ENCODE results near the gene XKR8. TPM values are rescaled to one million over a fixed set of nuclear protein-coding genes. Genes with fewer than 3 reads are reported as not detected.

XKR8 gene
- total and polyA plus RNA-seq, 9 of the 15 experiments (the other 6 are each of a cell fraction or from before 2014, with no cell fraction given): 0.45 to 2.8 (median 1.7) TPM

- TF ChIP-seq E2F6 (IDR thresholded peaks at IDR 0.05; ENCODE audit: borderline replicate concordance in 1 of 2, extremely low read depth in 1 of 2, insufficient read depth in 1 of 2, insufficient read length in 1 of 2, low read depth in 1 of 2, low read length in 1 of 2, poor library complexity in 1 of 2, severe bottlenecking in 1 of 2): no peak
Measured at GRCh38 chr1:27967106-27967883, 7.5 kb downstream of the XKR8 start (continued).

GRCh38 chr1:27967884-27968466 lies 8.2 kb downstream of the XKR8 start:
- Histone ChIP-seq H3K9me3 (replicated peaks; ENCODE audit: control insufficient read depth, insufficient read depth, low read depth, low read length) (no peaks in the 10 kb centered on the region), H2AFZ (ENCODE audit: low read depth, low read length) (no peak overlapping the region), H3K4me2 (ENCODE audit: insufficient read depth, low read length) (no peak overlapping the region), H3K36me3 (ENCODE audit: control insufficient read depth, insufficient read depth, low read length) (peaks cover 37% of the 10 kb centered on the region), H3K27me3 (ENCODE audit: control insufficient read depth in 2 of 2, insufficient read depth in 2 of 2, low read length in 2 of 2) (no peaks in the 10 kb centered on the region), H3K27ac (ENCODE audit: extremely low read depth, low read depth, low read length) (no peak overlapping the region), H3K9me1 (ENCODE audit: control insufficient read depth, insufficient read depth, low read length) (no peaks in the 10 kb centered on the region), H3K79me2 (ENCODE audit: control insufficient read depth, insufficient read depth, low read length) (no peaks in the 10 kb centered on the region), H3K4me3 (no peak overlapping the region), H3K9ac (ENCODE audit: insufficient read depth in 1 of 2, low read depth in 2 of 2, low read length in 2 of 2) (no peak overlapping the region; a peak in 1 of 4 replicates), H3K4me1 (replicated peaks in 1 of 2; ENCODE audit: control insufficient read depth in 2 of 2, insufficient read depth in 2 of 2, low read length in 2 of 2) (peaks cover 0 to 9% of the 10 kb centered on the region in 2 experiments; a peak in 1 of 5 replicates), H4K20me1 (replicated peaks; ENCODE audit: control insufficient read depth, insufficient read depth, low read length) (no peaks in the 10 kb centered on the region)
- no peak for DNase-seq (ENCODE audit: extremely low read depth in 1 of 4, low spot score in 3 of 4)
- ChIA-PET POLR2A (interaction anchor here (0.6 to 1.6 kb wide), 5 partner anchors 9 to 490 kb away, joined by 3 to 4 read pairs (median 3); no protein-coding TSS in a partner anchor), CTCF (ENCODE audit: low intra/inter-chr PET ratio) (no interaction called here)
- in situ Hi-C loops (cut with MboI) (loop anchor here (5.0 kb wide), 1 partner anchor 106 kb away; no protein-coding TSS in a partner anchor), intact Hi-C loops (cut with micrococcal nuclease) (no loop called here)
- no peak for FAIRE-seq
- BruUV-seq (replicated peaks): no TSS peak
- no peak for ATAC-seq
- WGBS (ENCODE audit: insufficient coverage, low coverage, missing lambda C conversion rate): 58% methylated on average over 4 of the region's 4 CpGs
- no peak for TF ChIP-seq THAP7 (CRISPR knock-in tag; IDR thresholded peaks at IDR 0.05)
- TF ChIP-seq ZNF644 (tag; IDR thresholded peaks at IDR 0.05; ENCODE audit: low read depth): no peak
- TF ChIP-seq ZFP91 (CRISPR knock-in tag; IDR thresholded peaks at IDR 0.05): no peak
- no peak for TF ChIP-seq CREB1 (IDR thresholded peaks at IDR 0.05)
- no peak for TF ChIP-seq CREB1 (CRISPR knock-in tag; IDR thresholded peaks at IDR 0.05)
- TF ChIP-seq ZNF165 (CRISPR knock-in tag; IDR thresholded peaks at IDR 0.05; ENCODE audit: borderline replicate concordance): no peak
